ENCODE data around the gene TUBGCP5.
A peak's percentile ranks its signal among the peaks of the same experiment; 100 is the strongest.

Gene TUBGCP5

GRCh38 chr15:23073890-23074646, 34.7 kb upstream of the TUBGCP5 start:
- no peak for TF ChIP-seq CTCF (IDR thresholded peaks at IDR 0.05; ENCODE audit: low read length, missing control alignments)
- H3K4me3 ChIP-seq (replicated peaks; ENCODE audit: low read depth, low read length), result no peak overlapping the region
- no peak for DNase-seq (ENCODE audit: low read depth)

GRCh38 chr15:23072633-23073032, 33.3 kb upstream of the TUBGCP5 start:
- H3K4me3 ChIP-seq (replicated peaks; ENCODE audit: low read depth, low read length), result no peak overlapping the region
- no peak for TF ChIP-seq CTCF (IDR thresholded peaks at IDR 0.05; ENCODE audit: low read length, missing control alignments)
- DNase-seq (ENCODE audit: low read depth), result no peak

- peak; percentile 5 for TF ChIP-seq CTCF (IDR thresholded peaks at IDR 0.05; ENCODE audit: low read length, missing control alignments)
- DNase-seq (ENCODE audit: low read depth), result no peak
- no peak overlapping the region for H3K4me3 ChIP-seq (replicated peaks; ENCODE audit: low read depth, low read length)
Measured at GRCh38 chr15:23069496-23070166, 30.3 kb upstream of the TUBGCP5 start.

GRCh38 chr15:23067416-23067815, 28.0 kb upstream of the TUBGCP5 start:
- TF ChIP-seq CTCF (IDR thresholded peaks at IDR 0.05; ENCODE audit: low read length, missing control alignments), result no peak
- H3K4me3 ChIP-seq (replicated peaks; ENCODE audit: low read depth, low read length), result no peak overlapping the region
- no peak for DNase-seq (ENCODE audit: low read depth)

- DNase-seq (ENCODE audit: low read depth), result no peak
- no peak overlapping the region for H3K4me3 ChIP-seq (replicated peaks; ENCODE audit: low read depth, low read length)
- TF ChIP-seq CTCF (IDR thresholded peaks at IDR 0.05; ENCODE audit: low read length, missing control alignments), result no peak
Measured at GRCh38 chr15:23065836-23066235, 26.5 kb upstream of the TUBGCP5 start.

- TF ChIP-seq CTCF (IDR thresholded peaks at IDR 0.05; ENCODE audit: low read length, missing control alignments), result no peak
- no peak overlapping the region for H3K4me3 ChIP-seq (replicated peaks; ENCODE audit: low read depth, low read length)
- no peak for DNase-seq (ENCODE audit: low read depth)
Measured at GRCh38 chr15:23064156-23064555, 24.8 kb upstream of the TUBGCP5 start.
